Kidney capillary endothelial cell (primary cell): Measurements from ENCODE around the gene TREH.
"Not testable (repeated sequence)": the region's sequence is repeated elsewhere in the genome, so short reads cannot be mapped to it uniquely, and the experiment has no call there.

Experiments
- DNase-seq: peaks from one replicate; pipeline ENCODE4 v3.0.0-alpha.2; 2018; ENCODE audit warnings: low spot score

Gene TREH

DNA sequence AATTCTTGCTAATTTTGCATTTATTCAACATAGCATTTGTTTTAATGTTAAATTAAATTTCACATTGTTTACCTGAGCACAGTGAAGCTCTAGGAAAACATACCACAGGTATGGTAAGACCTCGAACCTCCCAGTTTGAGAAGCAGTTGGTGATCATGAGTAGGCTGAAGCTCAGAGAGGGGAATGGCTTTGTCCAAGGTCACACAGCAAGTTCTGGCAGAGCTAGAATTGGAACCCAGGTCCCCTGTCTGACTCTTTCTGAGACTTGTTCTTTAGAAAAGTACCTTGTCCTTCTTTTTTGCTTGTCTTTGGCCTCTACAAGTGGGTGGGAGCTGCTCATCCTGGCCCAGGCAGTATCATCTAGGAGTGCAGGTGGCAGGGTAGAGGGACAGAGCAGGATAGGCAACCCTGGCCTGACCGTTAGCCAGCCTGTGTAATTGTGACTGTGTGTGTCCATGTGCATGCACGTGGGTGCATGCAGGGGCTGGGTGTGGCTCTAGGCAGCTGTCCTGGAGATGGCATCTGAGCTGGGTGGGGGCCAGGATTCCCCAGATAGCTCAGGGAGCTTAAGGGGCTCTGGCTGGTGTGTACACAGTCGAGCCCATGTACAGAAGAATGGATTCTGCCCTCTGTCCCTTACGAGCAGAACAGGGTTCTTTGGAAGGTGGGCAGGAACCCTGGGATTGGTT lies 50.4 kb downstream of the TREH start:
- no peak for DNase-seq

GRCh38 chr11:118628432-118628831 lies 51.0 kb downstream of the TREH start:
- DNase-seq = no peak

DNA sequence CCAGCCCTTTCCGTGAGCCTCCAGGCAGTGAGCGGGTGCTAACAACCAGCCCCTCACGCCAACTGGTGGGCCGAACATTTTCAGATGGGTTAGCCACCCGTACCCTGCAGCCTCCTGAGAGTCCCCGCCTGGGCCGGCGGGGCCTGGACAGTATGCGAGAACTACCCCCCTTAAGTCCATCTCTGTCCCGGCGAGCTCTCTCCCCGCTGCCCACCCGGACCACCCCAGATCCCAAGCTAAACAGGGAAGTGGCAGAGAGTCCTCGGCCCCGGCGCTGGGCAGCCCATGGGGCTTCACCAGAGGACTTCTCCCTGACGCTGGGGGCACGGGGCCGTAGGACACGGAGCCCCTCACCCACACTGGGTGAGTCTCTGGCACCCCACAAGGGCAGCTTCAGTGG lies 51.4 kb downstream of the TREH start:
- DNase-seq = no peak

DNA sequence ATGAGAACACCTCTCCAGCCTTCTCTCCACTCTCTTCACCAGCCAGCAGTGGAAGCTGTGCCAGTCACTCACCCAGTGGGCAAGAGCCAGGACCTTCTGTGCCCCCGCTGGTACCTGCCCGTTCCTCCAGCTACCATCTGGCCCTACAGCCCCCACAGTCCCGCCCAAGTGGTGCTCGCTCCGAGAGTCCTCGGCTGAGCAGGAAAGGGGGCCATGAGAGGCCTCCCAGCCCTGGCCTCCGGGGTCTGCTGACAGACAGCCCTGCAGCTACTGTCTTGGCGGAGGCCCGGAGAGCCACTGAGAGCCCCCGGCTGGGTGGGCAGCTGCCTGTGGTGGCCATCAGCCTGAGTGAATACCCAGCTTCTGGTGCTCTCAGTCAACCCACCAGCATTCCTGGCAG lies 51.9 kb downstream of the TREH start:
- no peak for DNase-seq

DNA sequence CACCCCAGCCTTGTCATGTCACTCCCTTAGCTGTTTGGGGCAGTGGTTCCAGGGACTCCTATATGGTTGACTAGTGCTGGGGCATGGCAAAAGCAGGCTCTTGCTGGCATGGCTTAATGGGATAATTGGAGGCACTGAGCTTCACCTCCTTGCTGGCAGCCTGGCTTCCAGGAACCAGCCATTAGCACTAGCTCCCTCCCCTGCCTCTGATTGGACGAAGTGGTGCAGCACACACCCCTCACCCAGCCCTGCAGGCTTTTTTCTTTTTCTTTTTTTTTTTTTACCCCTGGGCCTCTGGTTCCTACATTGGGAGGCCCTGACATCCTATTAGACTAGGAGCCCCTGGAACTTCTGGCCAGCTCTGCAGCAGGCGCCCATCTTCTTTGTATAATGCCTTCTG lies 53.5 kb downstream of the TREH start:
- DNase-seq = no peak

DNA sequence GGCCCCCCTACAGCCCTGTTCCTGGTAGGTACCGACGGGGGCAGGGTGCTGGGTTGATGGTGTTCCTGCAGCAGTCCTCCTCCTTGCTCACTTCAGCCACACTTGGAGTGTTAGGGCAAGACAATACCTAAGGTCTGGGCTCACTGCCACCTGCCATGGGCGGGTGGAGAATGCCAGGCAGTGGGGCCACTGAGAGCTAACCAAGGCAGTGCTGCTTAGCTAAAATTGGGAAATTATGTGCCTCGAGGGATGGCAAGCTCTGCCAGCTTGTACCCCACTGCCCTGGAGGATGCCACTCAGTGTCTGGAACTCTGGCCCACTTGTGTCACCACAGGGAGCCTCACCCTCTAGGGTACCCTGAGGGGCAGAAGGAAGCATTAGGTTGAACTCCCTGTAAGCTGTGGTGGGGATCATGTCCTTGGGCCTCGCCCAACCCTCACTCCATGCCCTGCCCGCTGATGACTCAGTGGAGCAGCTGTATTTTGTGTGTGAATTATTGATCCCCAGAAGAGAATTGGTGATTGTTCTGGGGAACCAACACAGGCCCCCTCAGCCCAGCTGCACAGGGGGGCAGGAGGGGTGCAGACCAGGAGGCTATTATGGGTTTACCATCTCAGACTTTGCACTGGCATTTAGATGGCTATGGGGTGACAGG lies 54.3 kb downstream of the TREH start:
- DNase-seq = no peak

- no peak for DNase-seq
Measured at GRCh38 chr11:118623269-118623655, 56.2 kb downstream of the TREH start.

DNA sequence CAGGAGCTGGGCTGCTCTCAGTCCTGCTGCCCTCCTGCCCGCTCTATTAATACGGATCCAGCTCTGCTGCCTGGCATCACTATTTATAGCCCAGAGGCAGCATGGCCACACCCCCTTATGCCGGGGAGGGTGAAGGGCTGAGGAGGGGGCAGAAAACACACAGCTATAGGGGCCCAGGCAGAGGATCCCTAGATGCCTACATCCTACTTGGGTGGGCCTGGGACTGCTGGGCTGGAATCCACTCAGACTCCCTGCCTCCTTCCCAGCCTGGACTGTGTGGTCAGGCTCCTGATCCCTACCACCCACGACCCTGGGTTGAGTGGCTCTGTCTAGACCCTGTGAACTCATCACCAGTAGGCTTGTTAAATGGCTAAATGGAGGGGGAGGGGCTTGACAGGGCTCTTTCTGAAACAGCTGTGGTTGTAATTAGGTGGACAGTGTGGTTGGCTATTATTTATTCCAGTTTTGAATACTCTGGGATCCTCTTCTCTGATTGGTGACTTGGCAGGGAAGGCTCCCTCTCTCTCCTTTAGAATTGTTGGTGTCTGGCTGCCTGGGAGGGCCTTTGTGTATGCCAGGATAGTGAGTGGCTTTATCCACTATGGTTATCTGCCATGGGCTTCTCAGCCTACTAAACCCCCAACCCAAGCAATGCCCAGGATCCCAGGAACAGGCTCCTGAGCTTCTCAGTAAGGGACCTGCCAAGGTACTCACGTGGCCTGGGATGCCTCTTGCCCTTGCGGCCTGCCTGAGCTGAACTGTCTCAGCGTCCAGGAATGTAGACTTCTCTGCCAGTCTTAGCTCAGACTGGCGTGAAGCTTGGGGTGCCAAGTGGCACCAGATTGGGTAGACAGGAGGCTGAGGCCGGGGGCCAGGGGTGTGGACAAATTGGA lies 56.8 kb downstream of the TREH start:
- peak; percentile 44 for DNase-seq

- DNase-seq = no peak
Measured at GRCh38 chr11:118621784-118622375, 57.6 kb downstream of the TREH start.

- DNase-seq = peak; percentile 58
Measured at GRCh38 chr11:118621071-118621783, 58.2 kb downstream of the TREH start.

DNA sequence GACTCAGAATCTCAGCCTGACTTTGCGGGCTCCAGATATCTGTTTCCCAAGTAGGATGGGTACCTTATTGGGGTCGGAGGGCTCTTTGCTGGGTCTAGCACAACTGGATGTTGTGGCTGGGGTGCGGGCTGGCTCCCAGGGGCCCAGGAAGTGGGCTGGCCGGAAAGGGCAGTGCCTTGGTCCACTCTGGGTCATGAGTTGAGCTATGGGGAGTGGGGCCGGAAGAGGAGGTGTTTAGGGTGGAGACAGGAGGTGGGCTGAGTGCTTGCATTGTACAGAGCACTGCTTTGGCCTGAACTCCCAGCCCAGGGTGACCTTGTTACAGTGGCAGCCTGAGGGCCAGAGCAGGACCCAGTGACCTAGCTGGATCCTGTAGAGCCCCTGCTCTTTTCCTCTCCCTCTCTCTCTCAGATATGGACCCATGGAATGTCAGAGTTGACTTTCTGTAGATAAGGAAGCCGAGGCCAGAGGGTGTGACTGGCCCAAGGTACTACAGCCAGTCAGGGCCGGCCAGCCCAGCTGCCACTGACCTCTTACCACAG lies 58.9 kb downstream of the TREH start:
- DNase-seq = peak; percentile 71

GRCh38 chr11:118619444-118620197 lies 59.8 kb downstream of the TREH start:
- peak; percentile 99 for DNase-seq

DNA sequence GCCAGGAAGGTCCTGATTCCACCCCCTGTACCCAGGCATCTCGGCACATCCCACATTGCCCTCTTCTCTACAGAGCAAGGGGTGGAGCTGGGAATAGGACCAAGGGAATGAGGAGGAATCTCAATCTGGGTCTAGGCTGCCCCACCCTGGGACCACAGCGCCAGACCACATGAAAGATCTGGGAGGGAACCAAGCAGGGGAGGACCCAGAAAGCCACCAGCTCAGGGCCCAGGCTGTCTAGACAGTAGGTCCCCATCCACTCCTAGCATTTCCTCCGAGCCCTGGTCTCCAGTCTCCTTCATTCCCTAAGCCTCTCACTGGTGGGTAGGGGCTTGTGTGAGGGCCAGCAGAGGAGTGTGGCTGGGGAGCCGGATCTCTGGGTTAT lies 60.5 kb downstream of the TREH start:
- peak; percentile 82 for DNase-seq

- DNase-seq = peak; percentile 93
Measured at GRCh38 chr11:118618115-118618990, 61.1 kb downstream of the TREH start.

DNA sequence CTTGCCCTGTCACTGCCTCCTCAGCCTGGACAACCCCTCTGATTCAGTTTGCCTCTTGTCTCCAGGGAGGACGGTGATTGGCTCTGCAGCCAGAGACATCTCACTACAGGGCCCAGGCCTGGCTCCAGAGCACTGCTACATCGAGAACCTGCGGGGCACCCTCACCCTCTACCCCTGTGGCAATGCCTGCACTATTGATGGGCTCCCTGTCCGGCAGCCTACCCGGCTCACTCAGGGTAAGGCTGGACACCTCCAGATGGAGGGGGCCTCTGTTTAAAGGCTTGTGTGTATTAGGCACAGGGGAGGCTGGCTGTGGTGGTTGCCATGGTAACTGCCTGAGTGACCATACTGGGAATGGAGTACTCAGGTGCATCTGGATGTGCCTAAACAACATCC lies 63.5 kb downstream of the TREH start:
- DNase-seq = no peak

GRCh38 chr11:118615282-118615975 lies 64.0 kb downstream of the TREH start:
- DNase-seq = no peak

GRCh38 chr11:118614511-118614910 lies 64.9 kb downstream of the TREH start:
- DNase-seq = no peak

DNA sequence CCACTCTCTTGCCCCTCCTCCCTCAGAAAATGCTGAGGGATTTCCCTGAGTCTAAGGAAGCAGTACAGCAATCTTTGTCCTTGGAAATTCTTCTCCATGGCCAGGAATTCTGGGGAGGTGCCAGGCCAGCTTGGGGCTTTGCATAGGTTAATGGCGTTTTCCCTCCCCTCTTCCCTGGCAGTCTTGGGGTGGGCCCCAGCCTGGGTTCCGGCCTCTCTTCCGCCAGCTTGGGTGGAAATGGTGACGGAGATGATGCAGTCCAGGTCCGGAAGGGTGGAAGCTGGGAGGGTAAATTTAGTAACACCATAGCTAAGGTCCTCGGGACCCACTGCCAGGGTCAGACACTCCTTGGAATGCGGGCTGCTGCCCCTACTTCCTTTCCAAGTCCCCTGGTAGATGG lies 67.1 kb downstream of the TREH start:
- DNase-seq = peak; percentile 96

- not testable (repeated sequence) for DNase-seq
Measured at GRCh38 chr11:118611433-118611795, 68.0 kb downstream of the TREH start.
